GM23338 (cell line): Measurements from ENCODE around the gene MYADM. TPM values are rescaled to one million over a fixed set of nuclear protein-coding genes. Genes with fewer than 3 reads are reported as not detected.
A peak's percentile ranks its signal among the peaks of the same experiment; 100 is the strongest.

ENCODE experiments used
- ATAC-seq: fragments of 200-7000 bp; cut with Tn5 transposase; 3 replicates; pipeline ENCODE4 v1.9.1; 2020
- DNase-seq: peaks from one replicate; pipeline ENCODE4 v3.0.0-alpha.2; 2015; ENCODE audit warnings: low spot score
- H2AFZ ChIP-seq: fragments of 200-600 bp; sonication (generic); 2 replicates; pipeline ENCODE4 v1.8.0; 2016; ENCODE audit warnings: antibody characterized with exemption, mild to moderate bottlenecking, moderate library complexity
- H3F3A ChIP-seq: fragments of 200-600 bp; sonication (generic); replicated peaks from 2 replicates; pipeline ENCODE4 v1.8.0; 2017; ENCODE audit warnings: antibody characterized with exemption, mixed run types, low read depth
- H3K27ac ChIP-seq: fragments of 200-600 bp; sonication (generic); 2 replicates; pipeline ENCODE4 v1.6.1; 2016; ENCODE audit warnings: low read depth
- H3K27me3 ChIP-seq: fragments of 200-600 bp; sonication (generic); 2 replicates; pipeline ENCODE4 v1.8.0; 2016; ENCODE audit warnings: mild to moderate bottlenecking, mixed run types, moderate library complexity; ENCODE audit not compliant: insufficient read depth
- H3K36me3 ChIP-seq: fragments of 200-600 bp; sonication (generic); 2 replicates; pipeline ENCODE4 v1.8.0; 2016; ENCODE audit warnings: mild to moderate bottlenecking; ENCODE audit not compliant: insufficient read depth
- H3K4me1 ChIP-seq: fragments of 200-600 bp; sonication (generic); 2 replicates; pipeline ENCODE4 v1.8.0; 2016; ENCODE audit warnings: mild to moderate bottlenecking, moderate library complexity; ENCODE audit not compliant: insufficient read depth
- H3K4me2 ChIP-seq: fragments of 200-600 bp; sonication (generic); 2 replicates; pipeline ENCODE4 v1.7.1; 2017; ENCODE audit warnings: mixed run types
- H3K4me3 ChIP-seq: fragments of 200-600 bp; sonication (generic); 2 replicates; pipeline ENCODE4 v1.6.1; 2016; ENCODE audit warnings: mixed run types
- H3K79me2 ChIP-seq: fragments of 200-600 bp; sonication (generic); replicated peaks from 2 replicates; pipeline ENCODE4 v1.8.0; 2017; ENCODE audit warnings: mild to moderate bottlenecking; ENCODE audit not compliant: insufficient read depth
- H3K9me2 ChIP-seq: fragments of 200-600 bp; sonication (generic); 2 replicates; pipeline ENCODE4 v1.8.0; 2017; ENCODE audit not compliant: insufficient read depth
- H4K20me1 ChIP-seq: fragments of 200-600 bp; sonication (generic); replicated peaks from 2 replicates; pipeline ENCODE4 v1.8.0; 2017; ENCODE audit warnings: mild to moderate bottlenecking; ENCODE audit not compliant: insufficient read depth
- H3K27ac Mint-ChIP-seq: 2 replicates; pipeline ENCODE4 v1.8.0; 2020; ENCODE audit warnings: inconsistent platforms, mild to moderate bottlenecking, moderate library complexity, mixed read lengths
- H3K27me3 Mint-ChIP-seq: 3 replicates; pipeline ENCODE4 v1.8.0; 2022; ENCODE audit warnings: low read depth, mild to moderate bottlenecking, moderate library complexity, mixed read lengths, inconsistent platforms; ENCODE audit not compliant: insufficient read depth, poor library complexity
- H3K36me3 Mint-ChIP-seq: 3 replicates; pipeline ENCODE4 v1.8.0; 2021; ENCODE audit warnings: low read depth, mild to moderate bottlenecking, inconsistent platforms, moderate library complexity, mixed read lengths
- H3K4me1 Mint-ChIP-seq: 3 replicates; pipeline ENCODE4 v1.8.0; 2020; ENCODE audit warnings: mild to moderate bottlenecking, inconsistent platforms, mixed read lengths
- H3K4me3 Mint-ChIP-seq: 3 replicates; pipeline ENCODE4 v1.8.0; 2021; ENCODE audit warnings: moderate library complexity, mild to moderate bottlenecking, inconsistent platforms, mixed read lengths
- H3K9me3 Mint-ChIP-seq: 3 replicates; pipeline ENCODE4 v1.8.0; 2020; ENCODE audit warnings: moderate library complexity, mild to moderate bottlenecking, inconsistent platforms, mixed read lengths
- CREB1 ChIP-seq: fragments of 250-450 bp; sonication (Bioruptor Pico); IDR thresholded peaks from 2 replicates; pipeline ENCODE4 v1.5.0; 2020; ENCODE audit warnings: low read depth, mild to moderate bottlenecking, moderate library complexity
- ETS1 ChIP-seq: IDR thresholded peaks from 2 replicates; pipeline ENCODE4 v1.6.1; 2016; ENCODE audit warnings: antibody characterized with exemption
- EZH2 ChIP-seq: fragments of 200-600 bp; sonication (generic); IDR thresholded peaks from one replicate; pipeline ENCODE4 v1.8.0; 2017; ENCODE audit warnings: antibody characterized with exemption, mild to moderate bottlenecking, low read depth; ENCODE audit not compliant: unreplicated experiment
- JUNB ChIP-seq: IDR thresholded peaks from one replicate; pipeline ENCODE4 v1.6.1; 2016; ENCODE audit warnings: antibody characterized with exemption; ENCODE audit not compliant: unreplicated experiment
- NANOG ChIP-seq: IDR thresholded peaks from 2 replicates; pipeline ENCODE4 v1.6.1; 2016; ENCODE audit warnings: antibody characterized with exemption, borderline replicate concordance
- POLR2AphosphoS5 ChIP-seq: IDR thresholded peaks from 2 replicates; pipeline ENCODE4 v1.6.1; 2016; ENCODE audit warnings: antibody characterized with exemption, low read depth
- STAT1 ChIP-seq: IDR thresholded peaks from one replicate; pipeline ENCODE4 v1.6.1; 2016; ENCODE audit warnings: antibody characterized with exemption; ENCODE audit not compliant: unreplicated experiment
- ZNF114 ChIP-seq: fragments of 250-450 bp; sonication (Bioruptor Pico); IDR thresholded peaks from 2 replicates; pipeline ENCODE4 v1.5.0; 2020; ENCODE audit warnings: mild to moderate bottlenecking, moderate library complexity
- ZNF331 ChIP-seq: fragments of 250-450 bp; sonication (Bioruptor Pico); IDR thresholded peaks from 2 replicates; pipeline ENCODE4 v1.5.0; 2020; ENCODE audit warnings: low read depth, mild to moderate bottlenecking, moderate library complexity
- polyA plus RNA-seq: library from polyadenylated mRNA; unstranded; fragments of >200 nt; fragmentation: Nextera tagmentation; extraction: Ambion mirVana; gene quantifications from 2 replicates; pipeline ENCODE4 v1.2.1, GENCODE V29; 2016
- total RNA-seq: library from RNA; depleted of rRNA; stranded (reverse); fragments of >200 nt; shearing (Covaris generic); gene quantifications from 2 replicates; pipeline ENCODE4 v1.2.3, GENCODE V29; 2014
- TF ChIP-seq, protein P1 (sequence below): IDR thresholded peaks from one replicate; pipeline ENCODE4 v1.6.1; 2018; ENCODE audit warnings: antibody characterized with exemption; ENCODE audit not compliant: unreplicated experiment
- TF ChIP-seq, protein P2 (sequence below), 2 experiments: fragments of 200-600 bp in 1 of 2; sonication (generic) in 1 of 2; conservative IDR thresholded peaks; 2 replicates each; pipeline versions ENCODE4 v1.5.1 to v1.6.1; 2016 to 2017; ENCODE audit warnings: antibody characterized with exemption in 2 of 2, low read depth in 2 of 2, mild to moderate bottlenecking in 2 of 2, moderate library complexity in 1 of 2

The MYADM gene
- total and polyA plus RNA-seq, 2 experiments from 2014 or later = 49.9 to 57.1 TPM

- TF ChIP-seq ZNF331 (CRISPR knock-in tag) (no peak), CREB1 (CRISPR knock-in tag) (peak; percentile 46), POLR2AphosphoS5 (peak; percentile 67), ETS1 (peak; percentile 22; the same call in 1 of the 2 replicates), NANOG (no peak), EZH2 (no peak), JUNB (no peak)
- TF ChIP-seq, protein P1, sequence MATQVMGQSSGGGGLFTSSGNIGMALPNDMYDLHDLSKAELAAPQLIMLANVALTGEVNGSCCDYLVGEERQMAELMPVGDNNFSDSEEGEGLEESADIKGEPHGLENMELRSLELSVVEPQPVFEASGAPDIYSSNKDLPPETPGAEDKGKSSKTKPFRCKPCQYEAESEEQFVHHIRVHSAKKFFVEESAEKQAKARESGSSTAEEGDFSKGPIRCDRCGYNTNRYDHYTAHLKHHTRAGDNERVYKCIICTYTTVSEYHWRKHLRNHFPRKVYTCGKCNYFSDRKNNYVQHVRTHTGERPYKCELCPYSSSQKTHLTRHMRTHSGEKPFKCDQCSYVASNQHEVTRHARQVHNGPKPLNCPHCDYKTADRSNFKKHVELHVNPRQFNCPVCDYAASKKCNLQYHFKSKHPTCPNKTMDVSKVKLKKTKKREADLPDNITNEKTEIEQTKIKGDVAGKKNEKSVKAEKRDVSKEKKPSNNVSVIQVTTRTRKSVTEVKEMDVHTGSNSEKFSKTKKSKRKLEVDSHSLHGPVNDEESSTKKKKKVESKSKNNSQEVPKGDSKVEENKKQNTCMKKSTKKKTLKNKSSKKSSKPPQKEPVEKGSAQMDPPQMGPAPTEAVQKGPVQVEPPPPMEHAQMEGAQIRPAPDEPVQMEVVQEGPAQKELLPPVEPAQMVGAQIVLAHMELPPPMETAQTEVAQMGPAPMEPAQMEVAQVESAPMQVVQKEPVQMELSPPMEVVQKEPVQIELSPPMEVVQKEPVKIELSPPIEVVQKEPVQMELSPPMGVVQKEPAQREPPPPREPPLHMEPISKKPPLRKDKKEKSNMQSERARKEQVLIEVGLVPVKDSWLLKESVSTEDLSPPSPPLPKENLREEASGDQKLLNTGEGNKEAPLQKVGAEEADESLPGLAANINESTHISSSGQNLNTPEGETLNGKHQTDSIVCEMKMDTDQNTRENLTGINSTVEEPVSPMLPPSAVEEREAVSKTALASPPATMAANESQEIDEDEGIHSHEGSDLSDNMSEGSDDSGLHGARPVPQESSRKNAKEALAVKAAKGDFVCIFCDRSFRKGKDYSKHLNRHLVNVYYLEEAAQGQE = peak; percentile 10
- TF ChIP-seq, protein P2, sequence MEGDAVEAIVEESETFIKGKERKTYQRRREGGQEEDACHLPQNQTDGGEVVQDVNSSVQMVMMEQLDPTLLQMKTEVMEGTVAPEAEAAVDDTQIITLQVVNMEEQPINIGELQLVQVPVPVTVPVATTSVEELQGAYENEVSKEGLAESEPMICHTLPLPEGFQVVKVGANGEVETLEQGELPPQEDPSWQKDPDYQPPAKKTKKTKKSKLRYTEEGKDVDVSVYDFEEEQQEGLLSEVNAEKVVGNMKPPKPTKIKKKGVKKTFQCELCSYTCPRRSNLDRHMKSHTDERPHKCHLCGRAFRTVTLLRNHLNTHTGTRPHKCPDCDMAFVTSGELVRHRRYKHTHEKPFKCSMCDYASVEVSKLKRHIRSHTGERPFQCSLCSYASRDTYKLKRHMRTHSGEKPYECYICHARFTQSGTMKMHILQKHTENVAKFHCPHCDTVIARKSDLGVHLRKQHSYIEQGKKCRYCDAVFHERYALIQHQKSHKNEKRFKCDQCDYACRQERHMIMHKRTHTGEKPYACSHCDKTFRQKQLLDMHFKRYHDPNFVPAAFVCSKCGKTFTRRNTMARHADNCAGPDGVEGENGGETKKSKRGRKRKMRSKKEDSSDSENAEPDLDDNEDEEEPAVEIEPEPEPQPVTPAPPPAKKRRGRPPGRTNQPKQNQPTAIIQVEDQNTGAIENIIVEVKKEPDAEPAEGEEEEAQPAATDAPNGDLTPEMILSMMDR (conservative IDR thresholded peaks at IDR 0.05; ENCODE audit: low read depth in 2 of 2) = no peak
Measured at GRCh38 chr19:53865918-53866864, 1.5 kb upstream of the MYADM start (continued).

DNA sequence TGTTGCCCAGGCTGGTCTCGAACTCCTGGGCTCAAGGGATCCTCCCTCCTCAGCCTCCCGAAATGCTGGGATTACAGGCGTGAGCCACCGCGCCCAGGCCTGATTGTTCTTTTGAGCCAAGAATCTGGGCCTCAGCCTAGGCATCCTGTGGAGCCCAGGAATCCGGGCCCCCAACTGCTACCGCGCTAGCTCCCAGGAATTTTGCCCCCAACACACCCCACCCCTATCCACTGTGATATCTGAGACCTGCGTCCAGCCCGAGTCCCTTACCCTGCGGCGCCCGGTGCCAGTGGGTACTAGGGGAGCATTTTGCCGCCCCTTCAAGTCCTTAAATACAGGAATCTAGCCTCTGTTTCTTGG, 838 bp upstream of the MYADM start:
- H4K20me1 ChIP-seq = peaks cover 5% of the 10 kb centered on the region
- DNase-seq = peak; percentile 96
- H3K4me1 ChIP-seq = peaks cover 27% of the 10 kb centered on the region
- Mint-ChIP-seq H3K27ac (peak overlapping the region; percentile 98), H3K9me3 (no peaks in the 10 kb centered on the region; the same call in 2 of the 3 replicates), H3K27me3 (peaks cover 45% of the 10 kb centered on the region), H3K4me1 (peaks cover 25% of the 10 kb centered on the region), H3K36me3 (peaks cover 9% of the 10 kb centered on the region), H3K4me3 (peak overlapping the region; percentile 87)
- H3K9me2 ChIP-seq = no peaks in the 10 kb centered on the region
- H3K79me2 ChIP-seq = peaks cover 25% of the 10 kb centered on the region
- peak; percentile 13 for ATAC-seq
- H3K27ac ChIP-seq = peak overlapping the region; percentile 100
- peaks cover 28% of the 10 kb centered on the region for H3F3A ChIP-seq
- H3K4me2 ChIP-seq = peak overlapping the region; percentile 86
- no peaks in the 10 kb centered on the region for H3K27me3 ChIP-seq
- H2AFZ ChIP-seq = no peak overlapping the region
- peak overlapping the region; percentile 66 for H3K4me3 ChIP-seq
- H3K36me3 ChIP-seq = peaks cover 7% of the 10 kb centered on the region; the same call in 1 of the 2 replicates
- no peak for TF ChIP-seq ZNF114
- TF ChIP-seq, protein P1 = no peak
- TF ChIP-seq POLR2AphosphoS5 = no peak
- no peak for TF ChIP-seq ZNF331 (CRISPR knock-in tag)
- TF ChIP-seq STAT1 = no peak
